ENCODE results near the gene TDP2.
"Not testable (repeated sequence)": the region's sequence is repeated elsewhere in the genome, so short reads cannot be mapped to it uniquely, and the experiment has no call there.

TDP2 gene

GRCh38 chr6:24646771-24647170 is 19.9 kb downstream of the TDP2 start:
- no peak for DNase-seq (ENCODE audit: low read depth)
- no peak overlapping the region for H3K4me3 ChIP-seq (ENCODE audit: low read depth, low read length)
- TF ChIP-seq CTCF (IDR thresholded peaks at IDR 0.05; ENCODE audit: insufficient read depth, low read depth, low read length, missing control alignments), result no peak

GRCh38 chr6:24644377-24644776 is 22.3 kb downstream of the TDP2 start:
- no peak for TF ChIP-seq CTCF (IDR thresholded peaks at IDR 0.05; ENCODE audit: insufficient read depth, low read depth, low read length, missing control alignments)

GRCh38 chr6:24643920-24644319 is 22.8 kb downstream of the TDP2 start:
- TF ChIP-seq CTCF (IDR thresholded peaks at IDR 0.05; ENCODE audit: insufficient read depth, low read depth, low read length, missing control alignments), result no peak
- no peak for DNase-seq (ENCODE audit: low read depth)
- no peak overlapping the region for H3K4me3 ChIP-seq (ENCODE audit: low read depth, low read length)

More at GRCh38 chr6:24644377-24644776, 22.3 kb downstream of the TDP2 start:
- DNase-seq (ENCODE audit: low read depth), result no peak
- H3K4me3 ChIP-seq (ENCODE audit: low read depth, low read length), result no peak overlapping the region

GRCh38 chr6:24642061-24642460 is 24.6 kb downstream of the TDP2 start:
- H3K4me3 ChIP-seq (ENCODE audit: low read depth, low read length), result no peak overlapping the region
- no peak for TF ChIP-seq CTCF (IDR thresholded peaks at IDR 0.05; ENCODE audit: insufficient read depth, low read depth, low read length, missing control alignments)
- DNase-seq (ENCODE audit: low read depth), result no peak

- DNase-seq (ENCODE audit: low read depth); H3K4me3 ChIP-seq (ENCODE audit: low read depth, low read length): not testable (repeated sequence)
These were observed 26.1 kb downstream of the TDP2 start for GRCh38 chr6:24640631-24641030.

- no peak for TF ChIP-seq CTCF (IDR thresholded peaks at IDR 0.05; ENCODE audit: insufficient read depth, low read depth, low read length, missing control alignments)
These were observed 26.5 kb downstream of the TDP2 start for GRCh38 chr6:24640166-24640565.

GRCh38 chr6:24636681-24637080 is 30.0 kb downstream of the TDP2 start:
- DNase-seq (ENCODE audit: low read depth), result no peak
- no peak overlapping the region for H3K4me3 ChIP-seq (ENCODE audit: low read depth, low read length)
- TF ChIP-seq CTCF (IDR thresholded peaks at IDR 0.05; ENCODE audit: insufficient read depth, low read depth, low read length, missing control alignments), result no peak

More at GRCh38 chr6:24640166-24640565, 26.5 kb downstream of the TDP2 start:
- no peak for DNase-seq (ENCODE audit: low read depth)
- H3K4me3 ChIP-seq (ENCODE audit: low read depth, low read length), result no peak overlapping the region
